Upper lobe of left lung (tissue), 4 donors: ENCODE measurements around the gene ALDH5A1.

ENCODE experiments used
- EP300 ChIP-seq, 4 donors: sonication (generic); formaldehyde crosslinking; IDR thresholded peaks; one replicate each; pipeline ENCODE4 v1.5.1; 2017; ENCODE audit warnings: antibody characterized with exemption in 4 of 4, control low read depth in 2 of 4
- POLR2A ChIP-seq, 4 donors: fragments of 450-650 bp; IDR thresholded peaks; one replicate each; pipeline ENCODE4 v1.5.1; 2016 to 2017; ENCODE audit warnings: antibody characterized with exemption in 4 of 4, mild to moderate bottlenecking in 2 of 4
- POLR2AphosphoS5 ChIP-seq, 2 donors: sonication (generic); formaldehyde crosslinking; IDR thresholded peaks; one replicate each; pipeline ENCODE4 v1.5.1; 2017; ENCODE audit warnings: antibody characterized with exemption in 2 of 2
- TF ChIP-seq, protein P1 (sequence below), 6 experiments: fragments of 450-650 bp in 4 of 6; fragments of 200-600 bp in 2 of 6; sonication (generic) in 2 of 6; IDR thresholded peaks; one replicate each; pipeline ENCODE4 v1.5.1; 2016 to 2019; ENCODE audit warnings: antibody characterized with exemption in 6 of 6

DNA sequence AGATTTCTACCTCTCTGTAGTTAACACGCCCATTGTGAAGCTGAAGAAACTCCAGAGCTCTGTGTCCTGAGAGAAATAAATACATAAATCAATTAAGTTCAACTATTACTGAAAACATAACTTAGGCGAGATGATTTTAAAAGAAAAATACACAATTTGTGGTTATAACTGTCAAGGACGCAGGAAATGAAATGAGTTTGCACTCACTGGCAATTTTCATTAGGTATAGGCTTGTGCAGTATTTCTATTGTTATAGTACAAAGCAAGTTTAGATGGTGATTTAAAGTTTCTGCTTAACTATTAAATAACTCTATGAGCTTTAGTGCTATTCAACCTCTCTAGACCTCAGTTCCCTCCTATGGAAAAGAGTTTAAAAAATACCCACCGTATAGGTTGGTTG lies 8.7 kb upstream of the ALDH5A1 start:
- TF ChIP-seq POLR2AphosphoS5 (IDR thresholded peaks at IDR 0.05) (no peak), EP300 (IDR thresholded peaks at IDR 0.05) (no peak), POLR2A (IDR thresholded peaks at IDR 0.05) (no peak)
- TF ChIP-seq, protein P1, sequence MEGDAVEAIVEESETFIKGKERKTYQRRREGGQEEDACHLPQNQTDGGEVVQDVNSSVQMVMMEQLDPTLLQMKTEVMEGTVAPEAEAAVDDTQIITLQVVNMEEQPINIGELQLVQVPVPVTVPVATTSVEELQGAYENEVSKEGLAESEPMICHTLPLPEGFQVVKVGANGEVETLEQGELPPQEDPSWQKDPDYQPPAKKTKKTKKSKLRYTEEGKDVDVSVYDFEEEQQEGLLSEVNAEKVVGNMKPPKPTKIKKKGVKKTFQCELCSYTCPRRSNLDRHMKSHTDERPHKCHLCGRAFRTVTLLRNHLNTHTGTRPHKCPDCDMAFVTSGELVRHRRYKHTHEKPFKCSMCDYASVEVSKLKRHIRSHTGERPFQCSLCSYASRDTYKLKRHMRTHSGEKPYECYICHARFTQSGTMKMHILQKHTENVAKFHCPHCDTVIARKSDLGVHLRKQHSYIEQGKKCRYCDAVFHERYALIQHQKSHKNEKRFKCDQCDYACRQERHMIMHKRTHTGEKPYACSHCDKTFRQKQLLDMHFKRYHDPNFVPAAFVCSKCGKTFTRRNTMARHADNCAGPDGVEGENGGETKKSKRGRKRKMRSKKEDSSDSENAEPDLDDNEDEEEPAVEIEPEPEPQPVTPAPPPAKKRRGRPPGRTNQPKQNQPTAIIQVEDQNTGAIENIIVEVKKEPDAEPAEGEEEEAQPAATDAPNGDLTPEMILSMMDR (IDR thresholded peaks at IDR 0.05): no peak
